Hematopoietic multipotent progenitor cell treated with erythropoietin and hydrocortisone succinate and interleukin-3 and kit ligand, for 15 days (in vitro differentiated cells): ENCODE data around the gene NR1D2.
"Not testable (repeated sequence)": the region's sequence is repeated elsewhere in the genome, so short reads cannot be mapped to it uniquely, and the experiment has no call there.

Source experiments
- DNase-seq: peaks from one replicate; pipeline ENCODE4 v3.0.0-alpha.2; 2015; ENCODE audit warnings: low spot score

The NR1D2 gene

DNA sequence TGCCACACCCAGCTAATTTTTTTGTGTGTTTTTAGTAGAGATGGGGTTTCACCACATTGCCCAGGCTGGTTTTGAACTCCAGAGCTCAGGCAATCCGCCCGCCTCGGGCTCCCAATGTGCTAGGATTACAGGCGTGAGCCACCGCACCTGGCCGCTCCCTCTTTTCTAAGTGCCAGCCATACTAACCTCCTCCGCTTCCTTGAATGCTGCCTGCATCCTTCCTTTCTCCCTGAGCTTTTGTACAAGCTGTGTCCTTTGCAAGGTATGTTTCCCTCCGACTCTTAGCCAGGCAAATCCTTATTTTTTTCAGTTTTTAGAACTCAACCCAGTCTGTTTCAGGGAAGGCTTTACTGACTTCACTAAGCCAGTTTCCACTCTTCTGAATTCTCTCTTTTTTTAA lies 60.6 kb downstream of the NR1D2 start:
- DNase-seq, result no peak

- not testable (repeated sequence) for DNase-seq
These were observed 65.7 kb downstream of the NR1D2 start for GRCh38 chr3:24010834-24011233.

DNA sequence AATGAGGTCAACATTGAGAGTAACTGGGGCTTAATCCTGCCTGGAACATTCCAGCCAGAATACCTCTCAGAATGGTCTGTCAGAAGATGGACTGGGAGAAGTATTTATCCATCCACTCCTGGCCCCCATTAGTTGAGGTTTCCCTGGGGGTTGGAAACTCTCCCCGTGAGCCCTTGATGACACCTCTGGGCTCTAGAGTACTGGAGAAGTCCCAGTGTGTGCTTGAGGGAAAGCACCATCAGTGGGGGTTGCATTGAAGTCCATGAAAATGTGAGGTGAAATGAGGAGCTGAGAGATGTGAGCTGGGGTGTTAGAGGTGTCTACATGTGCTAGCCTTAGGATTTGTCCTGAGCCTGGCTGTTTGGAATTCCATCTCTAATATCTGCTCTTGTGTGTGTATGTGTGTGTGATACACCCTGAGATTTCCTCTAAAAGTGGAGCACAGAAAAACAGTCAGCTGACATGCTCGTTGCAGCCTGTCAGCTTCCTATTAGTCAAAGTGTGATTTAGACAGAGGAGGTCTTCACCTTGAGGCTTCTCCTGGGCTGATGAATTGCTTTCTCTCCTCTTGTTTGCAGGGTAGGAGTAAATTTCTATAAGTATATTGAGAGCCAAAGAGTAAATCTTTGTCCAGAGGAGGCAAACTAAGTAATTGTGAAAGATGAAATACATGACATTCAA lies 67.6 kb downstream of the NR1D2 start:
- no peak for DNase-seq

DNA sequence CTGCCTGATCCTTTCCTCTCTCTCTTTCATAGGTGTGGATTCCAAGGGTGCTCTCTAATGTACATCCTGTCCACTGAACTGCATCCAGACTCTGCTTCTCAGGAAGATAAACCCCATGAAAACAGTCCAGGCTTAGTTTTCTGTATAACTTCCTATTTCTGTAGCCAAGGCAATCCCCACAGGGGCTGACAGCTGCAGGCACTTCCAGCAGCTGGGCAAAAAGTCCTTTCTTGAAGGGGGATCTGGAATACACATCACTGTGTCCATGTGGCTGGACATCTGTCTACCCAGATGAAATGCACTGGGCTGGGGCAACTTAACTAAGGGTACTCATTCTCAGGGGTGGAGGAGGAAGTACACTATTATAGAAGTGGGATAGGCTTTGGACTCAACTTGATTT lies 72.2 kb downstream of the NR1D2 start:
- DNase-seq, result no peak

- DNase-seq, result no peak
These were observed 73.9 kb downstream of the NR1D2 start for GRCh38 chr3:24018784-24019570.

- no peak for DNase-seq
These were observed 74.5 kb downstream of the NR1D2 start for GRCh38 chr3:24019585-24019984.

GRCh38 chr3:24020036-24020691 lies 75.1 kb downstream of the NR1D2 start:
- DNase-seq, result no peak

- no peak for DNase-seq
These were observed 78.1 kb downstream of the NR1D2 start for GRCh38 chr3:24023197-24023596.

DNA sequence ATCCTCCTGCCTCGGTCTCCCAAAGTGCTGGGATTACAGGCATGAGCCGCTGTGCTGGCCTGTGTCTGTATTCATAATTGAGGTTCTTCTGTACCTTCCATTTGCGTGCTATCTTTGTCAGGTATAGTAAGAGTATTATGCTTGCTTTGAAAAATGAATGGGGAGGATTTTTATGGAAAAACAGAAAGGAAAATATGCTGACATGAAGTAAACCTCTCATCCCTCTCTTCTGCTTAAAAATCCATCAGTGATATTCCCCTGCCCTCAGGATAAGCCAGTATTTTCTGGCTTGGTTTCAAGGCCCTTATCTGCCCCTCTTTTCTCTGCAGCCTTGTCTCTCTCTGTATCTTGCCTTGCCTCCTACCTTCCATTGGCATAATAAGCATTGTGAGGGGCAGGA lies 80.7 kb downstream of the NR1D2 start:
- no peak for DNase-seq

DNA sequence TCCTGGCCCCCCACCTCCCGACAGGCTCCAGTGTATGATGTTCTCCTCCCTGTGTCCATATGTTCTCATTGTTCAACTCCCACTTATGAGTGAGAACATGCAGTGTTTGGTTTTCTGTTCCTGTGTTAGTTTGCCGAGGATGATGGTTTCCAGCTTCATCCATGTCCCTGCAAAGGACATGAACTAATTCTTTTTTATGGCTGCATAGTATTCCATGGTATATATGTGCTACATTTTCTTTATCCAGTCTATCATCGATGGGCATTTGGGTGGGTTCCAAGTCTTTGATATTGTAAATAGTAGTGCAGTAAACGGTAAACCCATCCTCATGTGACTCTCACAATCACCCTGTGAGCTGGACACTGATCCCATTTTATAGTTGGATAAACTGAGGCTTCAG lies 81.6 kb downstream of the NR1D2 start:
- DNase-seq, result not testable (repeated sequence)

GRCh38 chr3:24027946-24028345 lies 82.9 kb downstream of the NR1D2 start:
- no peak for DNase-seq
